Measurements from ENCODE around the gene MAN1A1.
"Not testable (repeated sequence)": the region's sequence is repeated elsewhere in the genome, so short reads cannot be mapped to it uniquely, and the experiment has no call there.

The MAN1A1 gene

GRCh38 chr6:119303164-119303887 is 46.2 kb downstream of the MAN1A1 start:
- DNase-seq (ENCODE audit: low read depth in 2 of 2) = no peak

- DNase-seq (ENCODE audit: low read depth in 2 of 2) = no peak
These were observed 48.1 kb downstream of the MAN1A1 start for GRCh38 chr6:119301429-119301828.

DNA sequence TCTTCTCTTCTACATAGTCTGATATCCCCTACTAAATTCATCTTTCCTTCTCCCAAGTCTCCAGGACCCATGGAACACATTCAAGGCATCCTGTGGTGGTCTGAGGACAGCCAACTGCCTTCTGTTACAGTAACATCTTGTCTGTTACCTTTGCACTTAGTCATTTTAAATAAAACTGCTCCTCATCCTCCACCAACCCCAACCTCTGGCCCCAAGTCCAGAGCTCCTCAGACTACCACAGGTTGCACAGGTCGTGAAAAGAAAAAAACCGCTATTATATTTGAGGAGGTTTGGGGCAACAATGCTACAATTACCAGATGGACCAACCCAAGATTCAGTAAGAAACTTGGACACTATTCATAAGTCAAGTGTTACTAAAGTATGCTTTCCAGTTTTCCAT is 49.9 kb downstream of the MAN1A1 start:
- no peak for DNase-seq (ENCODE audit: low read depth in 2 of 2)

GRCh38 chr6:119297049-119297448 is 52.5 kb downstream of the MAN1A1 start:
- no peak for DNase-seq (ENCODE audit: low read depth in 2 of 2)

DNA sequence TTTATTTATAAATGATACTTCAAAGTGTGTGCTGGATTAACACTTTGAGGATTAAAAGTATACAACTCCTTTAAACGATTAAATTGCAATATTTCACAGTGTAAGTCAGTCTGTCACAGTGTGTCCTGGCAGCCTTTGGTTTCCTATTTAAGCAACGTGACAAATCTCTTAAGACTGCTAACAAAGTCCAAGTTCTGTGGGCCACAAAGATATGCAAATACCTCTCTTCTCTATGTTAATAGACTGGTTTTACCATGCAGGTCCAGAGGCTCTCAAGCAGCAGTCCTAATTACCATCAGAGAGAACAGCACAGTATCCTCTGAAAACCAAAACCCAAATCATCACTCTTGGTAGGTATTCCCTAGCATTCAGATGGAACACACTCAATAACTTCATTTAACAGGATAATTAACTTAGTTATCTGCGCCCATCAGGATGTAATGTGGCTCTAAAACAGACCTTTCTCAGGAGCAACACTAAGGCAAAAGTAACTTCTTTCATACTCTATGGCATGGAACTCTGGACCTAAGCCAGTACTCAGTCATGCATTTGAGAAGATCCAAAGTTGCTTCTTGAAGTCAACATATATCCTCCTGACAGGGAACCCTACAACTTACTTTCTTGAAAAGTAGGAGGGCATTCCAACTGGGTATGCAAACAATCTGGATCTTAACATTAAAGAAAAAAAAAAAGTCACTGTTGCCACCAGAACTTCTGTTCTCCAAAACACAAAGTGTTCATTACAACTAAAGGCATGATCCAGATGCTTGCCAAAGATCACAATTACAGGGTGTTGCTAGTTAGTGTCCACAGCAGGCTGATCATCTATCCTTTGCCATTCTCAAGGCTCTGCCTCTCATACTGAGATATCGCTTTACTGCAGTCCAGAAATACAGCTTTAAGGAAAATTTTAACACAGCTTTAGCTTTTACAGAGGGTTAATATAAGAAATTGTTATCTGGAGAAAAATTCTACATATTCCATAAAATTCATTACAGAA is 53.2 kb downstream of the MAN1A1 start:
- DNase-seq (ENCODE audit: low read depth in 2 of 2) = no peak

DNA sequence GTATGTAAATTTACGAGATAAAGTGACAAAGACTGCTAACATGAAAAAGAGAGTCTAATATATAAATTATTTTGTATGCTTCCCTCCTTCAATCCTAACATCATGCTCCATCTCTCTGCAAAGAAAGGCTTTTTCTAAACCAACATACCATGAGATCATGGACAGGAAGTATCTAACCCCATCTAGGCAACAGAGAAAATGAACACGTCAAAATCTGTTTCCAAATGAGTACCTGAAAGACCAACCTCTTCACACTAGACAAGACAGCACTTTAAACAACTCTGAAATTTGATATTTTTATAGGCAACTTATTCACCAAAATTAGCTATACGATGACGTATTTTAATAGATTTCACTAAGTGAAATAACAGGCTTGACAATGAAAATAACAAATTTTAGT is 54.6 kb downstream of the MAN1A1 start:
- DNase-seq (ENCODE audit: low read depth in 2 of 2) = no peak

GRCh38 chr6:119291060-119291459 is 58.5 kb downstream of the MAN1A1 start:
- DNase-seq (ENCODE audit: low read depth in 2 of 2) = not testable (repeated sequence)

GRCh38 chr6:119290306-119290705 is 59.3 kb downstream of the MAN1A1 start:
- no peak for DNase-seq (ENCODE audit: low read depth in 2 of 2)

GRCh38 chr6:119289651-119290050 is 59.9 kb downstream of the MAN1A1 start:
- DNase-seq (ENCODE audit: low read depth in 2 of 2) = no peak

GRCh38 chr6:119285908-119286625 is 63.5 kb downstream of the MAN1A1 start:
- no peak for DNase-seq (ENCODE audit: low read depth in 2 of 2)

DNA sequence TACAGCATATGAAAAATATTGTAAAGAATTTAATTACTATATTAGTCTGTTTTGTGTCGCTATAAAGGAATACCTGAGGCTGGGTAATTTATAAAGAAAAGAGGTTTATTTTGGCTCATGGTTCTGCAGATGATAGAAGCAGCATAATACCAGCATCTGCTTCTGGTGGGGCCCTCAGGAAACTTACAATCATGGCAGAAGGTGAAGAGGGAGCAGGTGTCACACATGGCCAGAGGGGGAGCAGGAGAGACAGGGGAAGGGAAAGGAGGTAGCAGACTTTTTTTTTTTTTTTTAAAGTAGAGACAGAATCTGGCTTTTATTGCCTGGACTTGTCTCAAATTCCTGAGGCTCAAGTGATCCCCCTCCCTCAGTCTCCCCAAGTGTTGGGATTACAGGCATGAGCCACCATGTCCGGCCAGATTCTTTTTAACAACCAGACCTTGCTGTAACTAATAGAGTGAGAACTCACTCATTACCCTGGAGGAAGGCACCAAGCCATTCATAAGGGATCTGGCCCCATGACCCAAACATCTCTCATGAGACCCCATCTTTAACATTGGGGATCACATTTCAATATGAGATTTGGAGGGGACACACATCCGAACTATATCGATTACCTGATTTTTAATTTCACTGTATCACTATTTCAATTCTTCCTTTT is 64.6 kb downstream of the MAN1A1 start:
- DNase-seq (ENCODE audit: low read depth in 2 of 2) = no peak

- no peak for DNase-seq (ENCODE audit: low read depth in 2 of 2)
These were observed 65.5 kb downstream of the MAN1A1 start for GRCh38 chr6:119283979-119284545.

DNA sequence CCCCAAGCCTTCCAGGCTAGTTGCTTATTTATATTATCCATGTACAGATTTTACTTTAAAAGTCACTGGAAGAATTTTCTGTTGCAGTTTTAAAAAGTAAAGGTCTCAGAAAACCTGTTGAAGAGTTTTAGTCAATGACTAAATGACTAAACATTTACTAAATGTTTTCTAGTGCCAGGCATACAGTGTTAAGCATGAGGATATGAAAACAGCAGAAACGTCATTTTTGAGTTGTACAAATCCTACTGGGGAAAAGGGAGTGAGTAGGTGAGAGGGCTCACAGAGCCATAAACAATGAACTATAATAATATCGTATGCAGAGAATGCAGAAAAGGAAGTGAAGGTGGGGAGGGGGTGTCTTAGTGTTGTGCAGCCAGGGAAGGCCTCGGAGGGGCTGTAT is 66.3 kb downstream of the MAN1A1 start:
- no peak for DNase-seq (ENCODE audit: low read depth in 2 of 2)

DNA sequence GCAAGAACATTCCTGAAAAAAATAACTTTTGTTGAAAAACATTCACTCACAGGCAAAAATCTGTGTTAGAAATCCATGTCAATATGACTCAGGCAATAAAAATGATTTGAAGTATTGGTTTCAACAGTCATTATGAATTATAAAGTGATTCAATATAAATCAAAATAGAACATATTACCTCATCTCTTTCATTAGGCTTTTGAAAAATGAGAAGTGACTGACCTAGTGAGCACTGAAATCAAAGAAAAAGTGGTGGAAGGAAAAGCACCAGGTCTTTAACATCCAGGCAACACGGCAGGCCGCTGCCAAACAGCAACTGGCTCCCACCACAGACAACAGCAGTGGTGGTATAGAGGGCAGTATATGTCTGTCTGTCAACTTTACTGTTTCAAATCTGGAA is 68.9 kb downstream of the MAN1A1 start:
- no peak for DNase-seq (ENCODE audit: low read depth in 2 of 2)

GRCh38 chr6:119280080-119280479 is 69.5 kb downstream of the MAN1A1 start:
- DNase-seq (ENCODE audit: low read depth in 2 of 2) = no peak

GRCh38 chr6:119278625-119279024 is 70.9 kb downstream of the MAN1A1 start:
- DNase-seq (ENCODE audit: low read depth in 2 of 2) = no peak

GRCh38 chr6:119277052-119277451 is 72.5 kb downstream of the MAN1A1 start:
- no peak for DNase-seq (ENCODE audit: low read depth in 2 of 2)

DNA sequence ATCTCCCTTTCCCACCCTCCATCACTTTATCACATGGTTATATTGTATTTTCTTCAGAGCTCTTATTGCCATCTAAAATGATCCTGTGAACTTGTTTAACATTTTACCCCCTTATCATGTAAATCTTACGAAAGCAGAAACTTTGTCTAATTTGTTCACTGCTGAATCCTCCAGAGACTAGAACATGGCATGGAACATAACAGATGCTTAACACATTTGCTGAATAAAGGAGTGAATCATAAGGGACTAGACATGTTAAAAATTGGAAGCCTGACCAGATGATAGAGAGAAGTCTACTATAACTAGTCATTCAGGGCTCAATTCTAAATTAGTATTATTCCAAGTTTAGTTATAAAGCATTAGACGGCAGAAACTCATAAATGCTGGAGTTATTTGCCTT is 73.3 kb downstream of the MAN1A1 start:
- no peak for DNase-seq (ENCODE audit: low read depth in 2 of 2)

DNA sequence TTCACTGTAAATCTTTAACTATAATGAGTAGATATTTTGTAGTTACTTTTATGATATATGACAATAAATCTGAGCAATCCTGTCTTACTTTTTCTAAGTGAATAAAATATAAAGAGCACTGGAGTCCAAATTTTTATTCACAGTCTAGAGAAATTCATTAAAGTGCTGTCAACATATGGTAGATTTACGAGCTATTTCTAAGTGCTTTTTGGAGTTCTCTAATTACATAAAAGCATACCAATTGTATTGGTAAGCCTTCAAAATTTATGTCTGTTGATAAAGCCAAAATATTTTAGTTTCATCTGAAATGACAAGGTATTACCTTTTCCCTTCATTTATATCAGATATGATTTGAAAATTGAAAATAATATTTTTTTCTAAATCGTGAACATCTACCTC is 75.4 kb downstream of the MAN1A1 start:
- no peak for DNase-seq (ENCODE audit: low read depth in 2 of 2)

DNA sequence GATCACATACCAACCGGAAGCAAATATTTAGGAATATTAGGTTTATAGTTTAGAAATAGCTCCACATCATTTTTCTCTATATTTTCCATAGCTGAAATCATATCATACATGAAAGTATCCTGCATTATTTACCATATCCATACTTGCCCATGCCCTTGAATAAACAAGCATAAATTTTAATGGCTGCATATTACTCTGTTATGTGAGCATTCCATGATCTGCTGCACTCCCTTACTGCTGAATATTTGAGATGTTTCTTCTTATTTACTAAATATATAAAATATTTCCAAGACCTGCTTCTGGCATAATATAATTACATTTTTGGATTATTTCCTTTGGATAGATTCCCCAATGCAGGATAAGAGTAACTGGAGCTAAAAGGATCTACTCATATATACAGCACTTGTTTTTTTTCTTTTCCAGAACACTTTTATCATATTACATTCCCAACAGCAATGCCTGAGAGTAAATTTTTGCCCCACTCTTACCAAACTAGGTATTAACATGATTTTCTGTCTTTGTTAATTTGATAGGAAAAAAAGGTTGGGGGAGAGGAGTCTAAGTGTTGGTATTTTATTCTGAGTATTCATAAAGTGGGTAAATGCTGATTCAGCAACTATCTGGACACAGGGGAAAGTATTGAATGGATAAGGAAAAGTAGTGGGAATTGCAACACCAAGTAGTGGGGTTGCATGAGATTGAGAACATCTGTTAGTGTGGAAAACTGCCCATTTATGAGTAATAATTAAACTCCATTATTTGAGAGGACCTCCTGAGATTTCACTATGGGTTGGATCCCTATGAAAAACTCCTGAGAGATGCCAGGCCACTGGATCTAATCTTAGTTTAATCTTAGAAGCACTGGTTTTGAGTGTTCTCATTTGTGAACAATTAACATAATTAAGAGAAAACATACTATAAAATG is 76.0 kb downstream of the MAN1A1 start:
- no peak for DNase-seq (ENCODE audit: low read depth in 2 of 2)
